Measurements from ENCODE around the gene MOB4.

Gene MOB4

DNA sequence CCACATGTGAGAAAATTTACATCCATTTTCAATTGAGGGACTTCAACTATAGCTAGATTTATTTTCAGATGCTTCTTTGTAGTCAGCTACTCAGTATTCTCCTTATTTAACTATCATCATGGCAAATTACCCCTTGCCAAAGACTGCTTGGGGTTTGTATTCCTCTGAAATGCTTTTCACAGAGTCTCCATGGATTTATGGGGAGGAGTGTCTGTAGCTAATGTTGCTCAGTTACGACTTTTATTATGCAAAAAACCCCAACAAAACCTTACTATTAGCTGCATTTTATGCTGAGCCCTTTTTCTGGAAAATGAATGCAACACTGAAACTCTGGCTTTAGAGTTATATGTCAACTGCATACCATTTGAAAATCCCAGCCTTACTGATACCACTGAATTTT is 80.9 kb downstream of the MOB4 start:
- peak; percentile 55 for DNase-seq

DNA sequence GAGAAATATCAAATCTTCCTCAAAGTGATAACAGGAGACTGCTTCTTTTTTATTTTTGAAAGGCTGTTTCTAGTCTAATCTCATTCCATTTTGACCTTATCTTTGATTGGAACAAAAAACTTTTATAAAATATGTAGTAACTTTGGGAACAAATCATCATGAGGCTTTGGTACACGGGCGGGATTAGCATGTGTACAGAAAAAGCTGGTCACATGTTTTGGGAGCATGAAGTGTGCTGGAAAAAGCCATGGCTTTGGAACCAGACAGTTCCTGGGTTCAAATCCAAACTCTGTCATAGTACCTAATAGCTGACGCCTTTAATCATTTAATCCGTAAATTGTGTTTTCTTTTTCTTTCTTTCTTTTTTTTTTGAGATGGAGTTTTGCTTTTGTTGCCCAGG is 81.3 kb downstream of the MOB4 start:
- DNase-seq, result no peak

- no peak for DNase-seq
Measured at GRCh38 chr2:197598450-197598849, 82.6 kb downstream of the MOB4 start.

GRCh38 chr2:197599285-197599965 is 83.6 kb downstream of the MOB4 start:
- no peak for DNase-seq

DNA sequence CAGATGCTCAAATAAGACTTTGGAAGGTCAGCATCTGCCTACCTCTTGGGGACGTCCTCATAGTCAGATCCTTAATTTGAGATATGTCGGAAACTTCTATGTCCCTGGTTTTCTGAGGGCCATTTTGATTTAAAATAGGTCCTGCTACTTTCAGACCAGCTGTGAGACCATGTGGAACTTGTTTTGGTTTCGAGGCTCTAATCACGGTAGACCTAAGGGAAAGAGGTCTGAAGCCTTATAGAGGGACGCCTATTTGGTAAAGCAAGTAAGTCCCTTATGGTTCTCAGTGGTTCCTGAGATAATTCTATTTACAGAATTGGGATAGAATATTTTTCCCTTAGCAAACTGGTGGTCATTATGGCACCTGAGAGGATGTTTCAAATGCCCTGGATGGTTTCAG is 84.4 kb downstream of the MOB4 start:
- no peak for DNase-seq

DNA sequence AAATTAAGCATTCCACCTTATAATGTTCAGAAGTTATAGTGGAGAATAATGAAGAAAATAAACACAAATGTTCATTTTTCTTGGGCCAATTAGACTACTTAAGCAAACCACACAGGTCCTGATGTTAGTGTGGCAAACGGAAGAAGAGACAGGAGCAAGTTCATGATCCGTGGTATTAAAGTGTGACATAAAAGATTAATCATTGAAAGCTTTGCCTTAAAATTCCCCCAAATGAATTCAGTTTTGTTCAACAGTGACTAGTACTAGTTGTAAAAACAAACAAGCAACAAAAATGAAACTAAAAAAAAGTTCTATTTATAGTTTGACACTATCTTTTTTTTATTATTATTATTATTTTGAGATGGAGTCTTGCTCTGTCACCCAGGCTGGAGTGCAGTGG is 85.9 kb downstream of the MOB4 start:
- DNase-seq, result no peak

Data from midbrain (tissue), 1 donor.